HCT116 (cell line): ENCODE measurements around the gene KATNAL2. TPM values are rescaled to one million over a fixed set of nuclear protein-coding genes. Genes with fewer than 3 reads are reported as not detected.

Source experiments
- ATAC-seq: fragments of 200-7000 bp; cut with Tn5 transposase; 2 replicates; pipeline ENCODE4 v1.9.1; 2020; ENCODE audit warnings: mild to moderate bottlenecking, moderate library complexity
- BruUV-seq: library from RNA; stranded (reverse); fragments of 400-500 nt; replicated peaks from 2 replicates; lab custom pipeline; 2021; lab: Mats Ljungman, UMichigan
- CTCF ChIA-PET: fragments of 300-600 bp; sonication (Branson Sonifier 250); formaldehyde crosslinking; loops from one replicate; lab custom pipeline; 2021; ENCODE audit warnings: antibody characterized with exemption; lab: Charles Lee
- POLR2A ChIA-PET: fragments of 300-600, 350-600 bp; sonication (Branson Sonifier 250); formaldehyde crosslinking; loops from one replicate; lab custom pipeline; 2021; ENCODE audit warnings: antibody characterized with exemption; lab: Charles Lee
- RAD21 ChIA-PET, 2 experiments: fragments of 300-600 bp; sonication (Branson Sonifier 250); formaldehyde crosslinking; loops; one replicate each; lab custom pipeline; 2023; ENCODE audit warnings: low total read pairs in 2 of 2; ENCODE audit not compliant: uncharacterized antibody in 2 of 2, unreplicated experiment in 2 of 2, low non-redundant PET in 1 of 2; lab: Charles Lee
- DNase-seq: peaks from one replicate; pipeline ENCODE4 v3.0.0-alpha.2; 2010; ENCODE audit warnings: low read depth, low spot score
- H2AFZ ChIP-seq: fragments of 200-600 bp; shearing (Covaris generic), sonication (generic); 2 replicates; pipeline ENCODE4 v1.6.1; 2017; ENCODE audit warnings: low read depth, mixed run types, mixed read lengths, antibody characterized with exemption, low read length; ENCODE audit not compliant: poor library complexity, severe bottlenecking
- H3K27ac ChIP-seq: 2 replicates; pipeline ENCODE4 v1.5.1; 2012; ENCODE audit warnings: low read depth, low read length
- H3K27me3 ChIP-seq: fragments of 200-600 bp; sonication (generic); 2 replicates; pipeline ENCODE4 v1.6.1; 2016; ENCODE audit warnings: mixed run types, low read length, mixed read lengths; ENCODE audit not compliant: insufficient read depth
- H3K36me3 ChIP-seq, 2 experiments: fragments of 200-500 bp in 1 of 2; fragments of 200-600 bp in 1 of 2; sonication (Bioruptor generic) in 1 of 2; sonication (generic) in 1 of 2; 2 replicates each; pipeline versions ENCODE4 v1.5.1 to v1.6.1; 2014 to 2016; ENCODE audit warnings: low read length in 2 of 2, inconsistent platforms in 1 of 2, mixed read lengths in 1 of 2, mixed run types in 1 of 2; ENCODE audit not compliant: insufficient read depth in 2 of 2, control insufficient read depth in 1 of 2
- H3K4me1 ChIP-seq, 2 experiments: fragments of 200-600 bp in 1 of 2; sonication (generic) in 1 of 2; 2 replicates each; pipeline versions ENCODE4 v1.5.1 to v1.6.1; 2012 to 2017; ENCODE audit warnings: low read length in 2 of 2, inconsistent platforms in 1 of 2, mild to moderate bottlenecking in 1 of 2, mixed read lengths in 1 of 2, mixed run types in 1 of 2, moderate library complexity in 1 of 2; ENCODE audit not compliant: insufficient read depth in 2 of 2, control insufficient read depth in 1 of 2
- H3K4me2 ChIP-seq: fragments of 200-600 bp; sonication (generic); 2 replicates; pipeline ENCODE4 v1.6.1; 2017; ENCODE audit warnings: mixed run types, low read length, mixed read lengths
- H3K4me3 ChIP-seq, 2 experiments: fragments of 200-600 bp in 1 of 2; sonication (generic) in 1 of 2; replicated peaks in 1 of 2; 2 replicates each; pipeline ENCODE4 v1.5.1; 2011 to 2016; ENCODE audit warnings: low read length in 2 of 2, control low read depth in 1 of 2, low read depth in 1 of 2, mild to moderate bottlenecking in 1 of 2, mixed read lengths in 1 of 2, mixed run types in 1 of 2
- H3K79me2 ChIP-seq: fragments of 200-600 bp; sonication (generic); 2 replicates; pipeline ENCODE4 v1.6.1; 2017; ENCODE audit warnings: mild to moderate bottlenecking, mixed run types, low read length, moderate library complexity, mixed read lengths; ENCODE audit not compliant: insufficient read depth
- H3K9ac ChIP-seq: fragments of 200-600 bp; sonication (generic); 2 replicates; pipeline ENCODE4 v1.6.1; 2016; ENCODE audit warnings: low read length, mixed read lengths
- H3K9me2 ChIP-seq: fragments of 200-600 bp; sonication (generic), shearing (Covaris generic); 2 replicates; pipeline ENCODE4 v1.6.1; 2017; ENCODE audit warnings: mixed run types, mild to moderate bottlenecking, moderate library complexity; ENCODE audit not compliant: insufficient read depth
- H3K9me3 ChIP-seq, 2 experiments: fragments of 200-500 bp in 1 of 2; fragments of 200-600 bp in 1 of 2; sonication (Bioruptor generic) in 1 of 2; sonication (generic) in 1 of 2; 2 replicates each; pipeline ENCODE4 v1.6.1; 2014 to 2017; ENCODE audit warnings: low read length in 2 of 2, mixed read lengths in 2 of 2, inconsistent platforms in 1 of 2, low read depth in 1 of 2, mild to moderate bottlenecking in 1 of 2, mixed run types in 1 of 2, moderate library complexity in 1 of 2; ENCODE audit not compliant: control insufficient read depth in 1 of 2, insufficient read depth in 1 of 2
- H4K20me1 ChIP-seq: fragments of 200-600 bp; sonication (generic), shearing (Covaris generic); 2 replicates; pipeline ENCODE4 v1.6.1; 2017; ENCODE audit warnings: mixed run types, mild to moderate bottlenecking, moderate library complexity; ENCODE audit not compliant: insufficient read depth
- RAD21 ChIP-seq: IDR thresholded peaks from 2 replicates; pipeline ENCODE4 v1.6.1; 2012; ENCODE audit warnings: low read depth, mild to moderate bottlenecking
- TCF7L2 ChIP-seq: IDR thresholded peaks from 2 replicates; pipeline ENCODE4 v1.7.0; 2011; ENCODE audit warnings: borderline replicate concordance, inconsistent platforms; ENCODE audit not compliant: insufficient read depth, insufficient read length; ENCODE audit errors: extremely low read depth
- intact Hi-C: fragments of 100-400 bp; cut with micrococcal nuclease; formaldehyde crosslinking; loops from 2 replicates; pipeline ENCODE4 v1.10.0; 2022
- total RNA-seq: library from RNA; stranded (reverse); gene quantifications from one replicate; pipeline ENCODE4 v1.2.1, GENCODE V29; 2021; ENCODE audit not compliant: unreplicated experiment
- TF ChIP-seq, protein P1 (sequence below), 3 experiments: fragments of 200-600 bp in 1 of 3; sonication (generic) in 1 of 3; IDR thresholded peaks in 2 of 3; conservative IDR thresholded peaks in 1 of 3; 2 replicates each; pipeline ENCODE4 v1.5.1; 2012 to 2017; ENCODE audit warnings: low read depth in 2 of 3, low read length in 2 of 3, antibody characterized with exemption in 1 of 3, borderline replicate concordance in 1 of 3, control low read depth in 1 of 3, mild to moderate bottlenecking in 1 of 3, mixed read lengths in 1 of 3, mixed run types in 1 of 3, moderate library complexity in 1 of 3; ENCODE audit not compliant: insufficient read depth in 1 of 3
- TF ChIP-seq, protein P2 (sequence below): IDR thresholded peaks from 2 replicates; pipeline ENCODE4 v1.6.1; 2012; ENCODE audit warnings: low read depth

Gene KATNAL2
- total RNA-seq, 1 experiment from 2014 or later, result 2.0 TPM

DNA sequence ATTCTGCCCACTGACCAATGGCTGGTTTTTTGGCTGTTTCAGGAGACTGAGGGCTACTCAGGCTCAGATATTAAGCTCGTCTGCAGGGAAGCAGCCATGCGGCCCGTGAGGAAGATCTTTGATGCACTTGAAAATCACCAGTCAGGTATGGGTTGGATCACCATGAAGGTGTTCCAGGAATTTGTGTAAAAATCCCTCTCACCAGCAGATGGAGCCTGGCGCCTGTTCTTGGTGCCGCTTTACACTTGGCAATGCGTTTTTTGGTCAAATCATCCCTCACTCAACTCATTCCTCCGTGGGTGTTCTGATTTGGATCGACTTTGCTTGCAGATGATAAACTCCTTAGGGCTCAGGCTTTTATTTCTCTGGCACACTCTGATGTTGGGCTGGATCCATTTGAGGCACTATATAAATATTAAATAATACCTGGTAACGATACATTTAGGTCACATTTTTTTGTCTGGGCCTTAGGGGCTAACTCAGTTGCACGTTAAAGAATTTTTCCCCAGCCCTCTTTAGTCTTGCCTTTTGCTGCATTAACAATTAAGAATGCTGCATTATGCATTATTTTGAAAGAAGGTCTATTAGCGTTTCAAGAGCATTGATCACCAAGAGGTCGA is 182.9 kb downstream of the KATNAL2 start:
- DNase-seq (peak; percentile 39), ATAC-seq (peak; percentile 92)
- Histone ChIP-seq H2AFZ (no peak overlapping the region), H3K4me1 (peaks cover 0 to 4% of the 10 kb centered on the region in 2 experiments; a peak in 1 of 4 replicates), H3K4me2 (no peak overlapping the region), H4K20me1 (no peaks in the 10 kb centered on the region), H3K36me3 (no peaks in the 10 kb centered on the region; a peak in 1 of 4 replicates), H3K79me2 (no peaks in the 10 kb centered on the region), H3K9ac (no peak overlapping the region), H3K27ac (no peak overlapping the region), H3K9me2 (no peaks in the 10 kb centered on the region), H3K4me3 (no peak overlapping the region), H3K27me3 (no peaks in the 10 kb centered on the region), H3K9me3 (no peaks in the 10 kb centered on the region)
- TF ChIP-seq, protein P1, sequence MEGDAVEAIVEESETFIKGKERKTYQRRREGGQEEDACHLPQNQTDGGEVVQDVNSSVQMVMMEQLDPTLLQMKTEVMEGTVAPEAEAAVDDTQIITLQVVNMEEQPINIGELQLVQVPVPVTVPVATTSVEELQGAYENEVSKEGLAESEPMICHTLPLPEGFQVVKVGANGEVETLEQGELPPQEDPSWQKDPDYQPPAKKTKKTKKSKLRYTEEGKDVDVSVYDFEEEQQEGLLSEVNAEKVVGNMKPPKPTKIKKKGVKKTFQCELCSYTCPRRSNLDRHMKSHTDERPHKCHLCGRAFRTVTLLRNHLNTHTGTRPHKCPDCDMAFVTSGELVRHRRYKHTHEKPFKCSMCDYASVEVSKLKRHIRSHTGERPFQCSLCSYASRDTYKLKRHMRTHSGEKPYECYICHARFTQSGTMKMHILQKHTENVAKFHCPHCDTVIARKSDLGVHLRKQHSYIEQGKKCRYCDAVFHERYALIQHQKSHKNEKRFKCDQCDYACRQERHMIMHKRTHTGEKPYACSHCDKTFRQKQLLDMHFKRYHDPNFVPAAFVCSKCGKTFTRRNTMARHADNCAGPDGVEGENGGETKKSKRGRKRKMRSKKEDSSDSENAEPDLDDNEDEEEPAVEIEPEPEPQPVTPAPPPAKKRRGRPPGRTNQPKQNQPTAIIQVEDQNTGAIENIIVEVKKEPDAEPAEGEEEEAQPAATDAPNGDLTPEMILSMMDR (IDR thresholded peaks at IDR 0.05 in 2 of 3, conservative IDR thresholded peaks at IDR 0.05 in 1 of 3; ENCODE audit: borderline replicate concordance in 1 of 3, insufficient read depth in 1 of 3, low read depth in 2 of 3, low read length in 2 of 3), result peak; percentile 72 to 82 (median 72)
- TF ChIP-seq TCF7L2, result no peak
- TF ChIP-seq, protein P2, sequence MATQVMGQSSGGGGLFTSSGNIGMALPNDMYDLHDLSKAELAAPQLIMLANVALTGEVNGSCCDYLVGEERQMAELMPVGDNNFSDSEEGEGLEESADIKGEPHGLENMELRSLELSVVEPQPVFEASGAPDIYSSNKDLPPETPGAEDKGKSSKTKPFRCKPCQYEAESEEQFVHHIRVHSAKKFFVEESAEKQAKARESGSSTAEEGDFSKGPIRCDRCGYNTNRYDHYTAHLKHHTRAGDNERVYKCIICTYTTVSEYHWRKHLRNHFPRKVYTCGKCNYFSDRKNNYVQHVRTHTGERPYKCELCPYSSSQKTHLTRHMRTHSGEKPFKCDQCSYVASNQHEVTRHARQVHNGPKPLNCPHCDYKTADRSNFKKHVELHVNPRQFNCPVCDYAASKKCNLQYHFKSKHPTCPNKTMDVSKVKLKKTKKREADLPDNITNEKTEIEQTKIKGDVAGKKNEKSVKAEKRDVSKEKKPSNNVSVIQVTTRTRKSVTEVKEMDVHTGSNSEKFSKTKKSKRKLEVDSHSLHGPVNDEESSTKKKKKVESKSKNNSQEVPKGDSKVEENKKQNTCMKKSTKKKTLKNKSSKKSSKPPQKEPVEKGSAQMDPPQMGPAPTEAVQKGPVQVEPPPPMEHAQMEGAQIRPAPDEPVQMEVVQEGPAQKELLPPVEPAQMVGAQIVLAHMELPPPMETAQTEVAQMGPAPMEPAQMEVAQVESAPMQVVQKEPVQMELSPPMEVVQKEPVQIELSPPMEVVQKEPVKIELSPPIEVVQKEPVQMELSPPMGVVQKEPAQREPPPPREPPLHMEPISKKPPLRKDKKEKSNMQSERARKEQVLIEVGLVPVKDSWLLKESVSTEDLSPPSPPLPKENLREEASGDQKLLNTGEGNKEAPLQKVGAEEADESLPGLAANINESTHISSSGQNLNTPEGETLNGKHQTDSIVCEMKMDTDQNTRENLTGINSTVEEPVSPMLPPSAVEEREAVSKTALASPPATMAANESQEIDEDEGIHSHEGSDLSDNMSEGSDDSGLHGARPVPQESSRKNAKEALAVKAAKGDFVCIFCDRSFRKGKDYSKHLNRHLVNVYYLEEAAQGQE, result no peak
- peak; percentile 80 for TF ChIP-seq RAD21
- intact Hi-C loops, result loop anchor here (1.0 to 5.0 kb wide), 3 partner anchors 105 to 652 kb away; no protein-coding TSS in a partner anchor
- RAD21 ChIA-PET, result no interaction called here
- CTCF ChIA-PET, result interaction anchor here (1.8 to 3.0 kb wide), 2 partner anchors 104 kb away, joined by 20 to 42 read pairs; no protein-coding TSS in a partner anchor
- POLR2A ChIA-PET, result no interaction called here
- no TSS peak for BruUV-seq
